Erythroblast (primary cell): Measurements from ENCODE around the gene S100A12.

Experiments
- GATA1 ChIP-seq: IDR thresholded peaks from 2 replicates; pipeline ENCODE4 v1.6.1; 2011; ENCODE audit warnings: low read depth, mild to moderate bottlenecking, control low read depth, low read length, moderate library complexity
- POLR2A ChIP-seq: IDR thresholded peaks from 2 replicates; pipeline ENCODE4 v1.6.1; 2011; ENCODE audit warnings: mild to moderate bottlenecking, low read length

- TF ChIP-seq POLR2A, result no peak
- TF ChIP-seq GATA1, result no peak
Observed at GRCh38 chr1:153339802-153340201, 35.6 kb downstream of the S100A12 start.
